ENCODE data around the gene DDX4. TPM values are rescaled to one million over a fixed set of nuclear protein-coding genes. Genes with fewer than 3 reads are reported as not detected.

Gene DDX4
- total and polyA plus RNA-seq, 7 donors, result 0.33 TPM; not detected in 6

- H3K27me3 ChIP-seq, result no peaks in the 10 kb centered on the region
- intact Hi-C loops (cut with DNase I), result no loop called here
- H3K27ac ChIP-seq, result no peak overlapping the region
- DNase-seq, result no peak
- WGBS, 2 donors, result 81 to 93% methylated on average over 4 of the region's 4 CpGs
- H3K4me1 ChIP-seq, result no peaks in the 10 kb centered on the region
- TF ChIP-seq POLR2AphosphoS5 (IDR thresholded peaks at IDR 0.05) (no peak), POLR2A (IDR thresholded peaks at IDR 0.05) (no peak), EP300 (IDR thresholded peaks at IDR 0.05) (no peak)
- TF ChIP-seq, protein P1, sequence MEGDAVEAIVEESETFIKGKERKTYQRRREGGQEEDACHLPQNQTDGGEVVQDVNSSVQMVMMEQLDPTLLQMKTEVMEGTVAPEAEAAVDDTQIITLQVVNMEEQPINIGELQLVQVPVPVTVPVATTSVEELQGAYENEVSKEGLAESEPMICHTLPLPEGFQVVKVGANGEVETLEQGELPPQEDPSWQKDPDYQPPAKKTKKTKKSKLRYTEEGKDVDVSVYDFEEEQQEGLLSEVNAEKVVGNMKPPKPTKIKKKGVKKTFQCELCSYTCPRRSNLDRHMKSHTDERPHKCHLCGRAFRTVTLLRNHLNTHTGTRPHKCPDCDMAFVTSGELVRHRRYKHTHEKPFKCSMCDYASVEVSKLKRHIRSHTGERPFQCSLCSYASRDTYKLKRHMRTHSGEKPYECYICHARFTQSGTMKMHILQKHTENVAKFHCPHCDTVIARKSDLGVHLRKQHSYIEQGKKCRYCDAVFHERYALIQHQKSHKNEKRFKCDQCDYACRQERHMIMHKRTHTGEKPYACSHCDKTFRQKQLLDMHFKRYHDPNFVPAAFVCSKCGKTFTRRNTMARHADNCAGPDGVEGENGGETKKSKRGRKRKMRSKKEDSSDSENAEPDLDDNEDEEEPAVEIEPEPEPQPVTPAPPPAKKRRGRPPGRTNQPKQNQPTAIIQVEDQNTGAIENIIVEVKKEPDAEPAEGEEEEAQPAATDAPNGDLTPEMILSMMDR (IDR thresholded peaks at IDR 0.05), result no peak
- no peaks in the 10 kb centered on the region for H3K36me3 ChIP-seq
- H3K4me3 ChIP-seq, result no peak overlapping the region
- no peaks in the 10 kb centered on the region for H3K9me3 ChIP-seq
Measured at GRCh38 chr5:55857247-55857640, 119.4 kb downstream of the DDX4 start.

GRCh38 chr5:55858104-55858503, 120.2 kb downstream of the DDX4 start:
- Histone ChIP-seq H3K27me3 (no peaks in the 10 kb centered on the region), H3K36me3 (no peaks in the 10 kb centered on the region), H3K9me3 (no peaks in the 10 kb centered on the region), H3K4me1 (no peaks in the 10 kb centered on the region), H3K4me3 (no peak overlapping the region), H3K27ac (no peak overlapping the region)
- intact Hi-C loops (cut with DNase I), result no loop called here
- TF ChIP-seq POLR2AphosphoS5 (IDR thresholded peaks at IDR 0.05) (no peak), POLR2A (IDR thresholded peaks at IDR 0.05) (no peak), EP300 (IDR thresholded peaks at IDR 0.05) (no peak)
- TF ChIP-seq, protein P1 (IDR thresholded peaks at IDR 0.05), result no peak
- DNase-seq, result no peak
- 63 to 87% methylated on average over 2 of the region's 2 CpGs for WGBS, 2 donors

GRCh38 chr5:55860288-55860687, 122.4 kb downstream of the DDX4 start:
- H3K4me1 ChIP-seq, result no peaks in the 10 kb centered on the region
- no peak overlapping the region for H3K4me3 ChIP-seq
- H3K9me3 ChIP-seq, result no peaks in the 10 kb centered on the region
- DNase-seq, result no peak
- H3K27ac ChIP-seq, result no peak overlapping the region
- TF ChIP-seq POLR2A (IDR thresholded peaks at IDR 0.05) (no peak), POLR2AphosphoS5 (IDR thresholded peaks at IDR 0.05) (no peak), EP300 (IDR thresholded peaks at IDR 0.05) (no peak)
- TF ChIP-seq, protein P1 (IDR thresholded peaks at IDR 0.05), result no peak
- no peaks in the 10 kb centered on the region for H3K36me3 ChIP-seq
- WGBS, 2 donors, result 50 to 90% methylated on average over 3 of the region's 3 CpGs
- intact Hi-C loops (cut with DNase I), result no loop called here
- H3K27me3 ChIP-seq, result no peaks in the 10 kb centered on the region

GRCh38 chr5:55860709-55861108, 122.8 kb downstream of the DDX4 start:
- Histone ChIP-seq H3K27ac (no peak overlapping the region), H3K9me3 (no peaks in the 10 kb centered on the region), H3K27me3 (no peaks in the 10 kb centered on the region), H3K4me1 (no peaks in the 10 kb centered on the region), H3K36me3 (no peaks in the 10 kb centered on the region), H3K4me3 (no peak overlapping the region)
- intact Hi-C loops (cut with DNase I), result no loop called here
- 72 to 94% methylated on average over 4 of the region's 4 CpGs for WGBS, 2 donors
- TF ChIP-seq, protein P1 (IDR thresholded peaks at IDR 0.05), result no peak
- TF ChIP-seq POLR2AphosphoS5 (IDR thresholded peaks at IDR 0.05) (no peak), EP300 (IDR thresholded peaks at IDR 0.05) (no peak), POLR2A (IDR thresholded peaks at IDR 0.05) (no peak)
- no peak for DNase-seq
